Naive thymus-derived CD4-positive, alpha-beta T cell (primary cell): ENCODE data around the gene NAP1L1. TPM values are rescaled to one million over a fixed set of nuclear protein-coding genes. Genes with fewer than 3 reads are reported as not detected.

Experiments
- ATAC-seq: fragments of 150-1000 bp; cut with Tn5 transposase; 2 replicates; pipeline ENCODE4 v1.10.0; 2021; ENCODE audit warnings: mild to moderate bottlenecking, moderate library complexity
- CTCF ChIA-PET: fragments of 350-600 bp; sonication (Branson Sonifier 250); formaldehyde crosslinking; loops from one replicate; lab custom pipeline; 2021; ENCODE audit warnings: antibody characterized with exemption; lab: Charles Lee
- POLR2A ChIA-PET: fragments of 350-600 bp; sonication (Branson Sonifier 250); formaldehyde crosslinking; loops from one replicate; lab custom pipeline; 2021; ENCODE audit warnings: antibody characterized with exemption, inconsistent platforms; lab: Charles Lee
- DNase-seq, 9 donors: peaks; one replicate each; pipeline versions ENCODE4 v3.0.0 to v3.0.0-alpha.2; 2020 to 2022; ENCODE audit warnings: mixed read lengths in 1 of 9
- H3K27ac ChIP-seq: one replicate; pipeline ENCODE4 v1.7.0; 2013; ENCODE audit warnings: mild to moderate bottlenecking, low read depth, low read length, moderate library complexity
- H3K27me3 ChIP-seq, 2 donors: one replicate each; pipeline ENCODE4 v1.7.0; 2013; ENCODE audit warnings: low read length in 2 of 2, mild to moderate bottlenecking in 2 of 2, moderate library complexity in 2 of 2; ENCODE audit not compliant: control insufficient read depth in 2 of 2, insufficient read depth in 2 of 2
- H3K36me3 ChIP-seq, 3 experiments: 1 replicate in 2 of 3; 2 replicates in 1 of 3; pipeline ENCODE4 v1.7.0; 2013; ENCODE audit warnings: low read length in 3 of 3, mild to moderate bottlenecking in 3 of 3, moderate library complexity in 1 of 3; ENCODE audit not compliant: insufficient read depth in 3 of 3, control insufficient read depth in 2 of 3
- H3K4me1 ChIP-seq, 2 donors: one replicate each; pipeline ENCODE4 v1.7.0; 2013; ENCODE audit warnings: low read length in 2 of 2, mild to moderate bottlenecking in 2 of 2, moderate library complexity in 1 of 2; ENCODE audit not compliant: control insufficient read depth in 2 of 2, insufficient read depth in 2 of 2
- H3K4me3 ChIP-seq: 2 replicates; pipeline ENCODE4 v1.7.0; 2013; ENCODE audit warnings: mild to moderate bottlenecking, low read length
- H3K9me3 ChIP-seq, 3 experiments: 1 replicate in 2 of 3; 2 replicates in 1 of 3; pipeline ENCODE4 v1.7.0; 2013; ENCODE audit warnings: low read length in 3 of 3; ENCODE audit not compliant: control insufficient read depth in 2 of 3
- H3K27ac Mint-ChIP-seq, 9 donors: one replicate each; pipeline ENCODE4 v1.8.0; 2020 to 2022; ENCODE audit warnings: mixed read lengths in 9 of 9, mild to moderate bottlenecking in 8 of 9, moderate library complexity in 5 of 9, inconsistent platforms in 2 of 9
- H3K27me3 Mint-ChIP-seq, 5 donors: one replicate each; pipeline ENCODE4 v1.8.0; 2021 to 2022; ENCODE audit warnings: mixed read lengths in 5 of 5, mild to moderate bottlenecking in 1 of 5
- H3K36me3 Mint-ChIP-seq, 5 donors: one replicate each; pipeline ENCODE4 v1.8.0; 2020 to 2022; ENCODE audit warnings: mixed read lengths in 5 of 5, mild to moderate bottlenecking in 3 of 5, inconsistent platforms in 1 of 5
- H3K4me1 Mint-ChIP-seq, 7 donors: one replicate each; pipeline ENCODE4 v1.8.0; 2020 to 2022; ENCODE audit warnings: mixed read lengths in 7 of 7, mild to moderate bottlenecking in 3 of 7, inconsistent platforms in 1 of 7
- H3K4me3 Mint-ChIP-seq, 10 donors: one replicate each; pipeline ENCODE4 v1.8.0; 2020 to 2022; ENCODE audit warnings: mild to moderate bottlenecking in 10 of 10, mixed read lengths in 10 of 10, moderate library complexity in 6 of 10, inconsistent platforms in 2 of 10
- H3K9me3 Mint-ChIP-seq, 11 donors: one replicate each; pipeline ENCODE4 v1.8.0; 2020 to 2022; ENCODE audit warnings: mixed read lengths in 11 of 11, mild to moderate bottlenecking in 4 of 11, inconsistent platforms in 1 of 11, moderate library complexity in 1 of 11
- intact Hi-C, 2 donors: fragments of 100-400 bp; cut with micrococcal nuclease; formaldehyde crosslinking; loops; one replicate each; pipeline ENCODE4 v1.15.1; 2023
- polyA plus RNA-seq, 2 donors: library from polyadenylated mRNA; unstranded; fragments of 300-500 nt; fragmentation: Illumina TruSeq; gene quantifications; one replicate each; pipeline ENCODE4 v1.2.3, GENCODE V29; 2021
- total RNA-seq, 6 experiments: library from RNA in 5 of 6; stranded (reverse) in 5 of 6; gene quantifications; 1 replicate in 5 of 6; 2 replicates in 1 of 6; pipeline ENCODE4 v1.2.3 and lab custom pipeline; 2021 to 2026

NAP1L1 gene
- total and polyA plus RNA-seq, 7 experiments from 2014 or later, result 172 to 862 (median 557) TPM

GRCh38 chr12:76026643-76027063, 57.8 kb downstream of the NAP1L1 start:
- POLR2A ChIA-PET, result no interaction called here
- intact Hi-C loops, result no loop called here

DNA sequence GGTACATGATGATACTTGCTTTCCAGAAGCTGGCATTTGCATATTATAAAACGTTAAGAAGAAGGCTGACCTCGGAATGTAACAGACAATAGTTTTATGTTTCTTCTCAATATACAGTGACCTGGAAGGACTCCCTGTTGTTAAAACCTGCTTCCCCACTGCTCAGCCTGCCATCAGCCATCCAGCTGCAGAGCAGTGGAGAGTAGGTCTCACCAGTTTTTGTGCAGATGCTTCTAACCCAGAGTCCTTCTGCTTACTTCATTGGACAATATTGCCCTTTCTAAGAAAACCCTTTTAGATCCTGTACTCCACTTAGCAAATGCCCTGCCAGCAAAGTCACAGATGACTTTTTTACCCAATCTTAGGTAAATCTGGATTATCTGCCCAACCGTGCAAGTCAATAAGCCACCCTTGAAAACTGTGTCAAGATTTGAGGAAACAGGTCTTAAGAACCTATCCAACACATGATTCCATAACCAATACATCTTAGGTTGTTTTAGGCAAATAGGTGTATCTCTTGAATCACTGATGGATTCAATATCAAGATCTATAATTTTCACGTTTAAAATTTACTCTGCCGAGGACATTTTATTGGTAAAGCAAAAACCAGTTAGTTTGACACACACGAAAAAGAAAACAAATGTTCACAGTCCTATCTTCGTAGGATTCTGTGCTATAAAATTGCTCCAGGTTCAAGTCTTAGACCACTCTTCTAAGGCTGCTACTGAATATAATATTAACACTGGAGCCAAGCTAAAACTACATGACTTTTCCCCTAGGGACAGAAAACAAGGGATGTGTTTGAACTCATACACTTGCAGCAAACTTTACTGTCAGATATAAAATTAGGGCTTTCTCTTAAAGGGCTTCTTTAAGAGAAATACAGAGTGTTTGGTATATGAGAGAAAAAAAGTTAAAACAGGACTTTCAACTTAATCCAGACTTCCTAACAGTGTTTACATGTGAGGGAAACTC, 58.6 kb downstream of the NAP1L1 start:
- Histone ChIP-seq H3K27me3 (no peaks in the 10 kb centered on the region), H3K27ac (no peak overlapping the region), H3K9me3 (no peaks in the 10 kb centered on the region), H3K4me3 (no peak overlapping the region), H3K36me3 (no peaks in the 10 kb centered on the region), H3K4me1 (peaks cover 7 to 11% of the 10 kb centered on the region in 2 donors)
- Mint-ChIP-seq H3K27me3 (peaks cover 0 to 5% (median 0%) of the 10 kb centered on the region in 5 donors), H3K4me1 (peaks cover 0 to 65% (median 20%) of the 10 kb centered on the region in 7 donors), H3K36me3 (peaks cover 0 to 26% (median 0%) of the 10 kb centered on the region in 5 donors), H3K27ac (no peak overlapping the region), H3K9me3 (no peaks in the 10 kb centered on the region), H3K4me3 (no peak overlapping the region)
- CTCF ChIA-PET, result no interaction called here
- ATAC-seq, result no peak
- POLR2A ChIA-PET, result no interaction called here
- DNase-seq, result no peak
- intact Hi-C loops, result no loop called here

More at GRCh38 chr12:76026643-76027063, 57.8 kb downstream of the NAP1L1 start:
- Histone ChIP-seq H3K36me3 (no peaks in the 10 kb centered on the region), H3K4me1 (peaks cover under 1 to 5% of the 10 kb centered on the region in 2 donors), H3K27me3 (no peaks in the 10 kb centered on the region), H3K4me3 (no peak overlapping the region), H3K27ac (no peak overlapping the region), H3K9me3 (no peaks in the 10 kb centered on the region)
- CTCF ChIA-PET, result no interaction called here
- ATAC-seq, result no peak
- Mint-ChIP-seq H3K36me3 (peaks cover 0 to 22% (median 0%) of the 10 kb centered on the region in 5 donors), H3K9me3 (no peaks in the 10 kb centered on the region), H3K4me3 (no peak overlapping the region), H3K27me3 (peaks cover 0 to 5% (median 0%) of the 10 kb centered on the region in 5 donors), H3K4me1 (peaks cover 0 to 59% (median 13%) of the 10 kb centered on the region in 7 donors), H3K27ac (peak overlapping the region in 1 of 9 donors; percentile 70)
- no peak for DNase-seq

DNA sequence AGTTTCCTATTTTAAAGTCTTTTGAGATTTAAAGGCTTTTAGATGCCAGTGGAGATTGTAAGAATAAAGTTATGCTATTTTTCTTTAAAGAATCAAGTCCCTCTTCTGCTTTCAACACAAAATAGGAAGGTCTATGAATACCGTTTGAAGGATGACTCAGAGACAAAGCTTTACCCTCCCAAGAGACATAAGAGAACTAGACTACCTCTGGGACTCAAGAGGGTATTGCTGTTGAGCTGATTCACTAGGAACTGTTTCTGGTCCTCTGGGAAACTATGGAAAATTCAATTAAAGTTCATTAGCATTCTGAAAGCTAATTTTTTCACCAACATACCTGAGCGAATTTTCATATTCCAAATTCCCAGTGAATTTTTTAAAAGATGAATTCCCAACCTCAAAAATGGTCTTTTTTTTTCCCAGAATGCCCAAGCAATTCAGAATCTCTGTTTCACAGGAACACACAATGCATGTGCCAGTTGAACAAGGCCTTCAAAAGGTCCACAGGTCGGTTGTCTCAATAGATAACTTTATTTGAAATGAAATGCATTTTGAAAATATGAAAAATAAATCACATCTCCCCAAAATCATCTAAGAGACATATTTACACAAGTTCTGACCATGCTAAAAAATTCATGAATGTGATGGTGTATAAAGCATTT, 59.4 kb downstream of the NAP1L1 start:
- Mint-ChIP-seq H3K4me1 (peaks cover 5 to 66% (median 20%) of the 10 kb centered on the region in 7 donors), H3K9me3 (no peaks in the 10 kb centered on the region), H3K27ac (no peak overlapping the region), H3K4me3 (no peak overlapping the region), H3K27me3 (no peaks in the 10 kb centered on the region), H3K36me3 (peaks cover 0 to 22% (median 0%) of the 10 kb centered on the region in 5 donors)
- POLR2A ChIA-PET, result no interaction called here
- ATAC-seq, result no peak
- DNase-seq, result no peak
- CTCF ChIA-PET, result no interaction called here
- peaks cover 7 to 11% of the 10 kb centered on the region in 2 donors for H3K4me1 ChIP-seq
- H3K9me3 ChIP-seq, result no peaks in the 10 kb centered on the region
- H3K4me3 ChIP-seq, result no peak overlapping the region
- H3K27ac ChIP-seq, result no peak overlapping the region
- no peaks in the 10 kb centered on the region for H3K36me3 ChIP-seq
- intact Hi-C loops, result loop anchor here in 1 of 2 donors (5.0 kb wide), 1 partner anchor 1488 kb away; the partner anchor contains the start of gene ATXN7L3B
- no peaks in the 10 kb centered on the region for H3K27me3 ChIP-seq

- H3K4me1 Mint-ChIP-seq, result peaks cover 6 to 71% (median 21%) of the 10 kb centered on the region in 7 donors
- H3K27ac Mint-ChIP-seq, result peak overlapping the region in 1 of 9 donors; percentile 15
- H3K36me3 Mint-ChIP-seq, result peaks cover 0 to 18% (median 0%) of the 10 kb centered on the region in 5 donors
- ATAC-seq, result no peak
- H3K36me3 ChIP-seq, result no peaks in the 10 kb centered on the region
- no peak overlapping the region for H3K4me3 ChIP-seq
- H3K4me3 Mint-ChIP-seq, result no peak overlapping the region
- DNase-seq, result no peak
- H3K9me3 ChIP-seq, result no peaks in the 10 kb centered on the region
- peaks cover 15 to 16% of the 10 kb centered on the region in 2 donors for H3K4me1 ChIP-seq
- H3K9me3 Mint-ChIP-seq, result no peaks in the 10 kb centered on the region
- ChIA-PET CTCF (interaction anchor here (0.5 to 0.6 kb wide), 2 partner anchors 87 to 227 kb away, joined by 3 to 4 read pairs; no protein-coding TSS in a partner anchor), POLR2A (interaction anchor here (0.7 kb wide), 1 partner anchor 18 kb away, joined by 3 read pairs; no protein-coding TSS in a partner anchor)
- no peaks in the 10 kb centered on the region for H3K27me3 ChIP-seq
- H3K27me3 Mint-ChIP-seq, result no peaks in the 10 kb centered on the region
- intact Hi-C loops, result loop anchor here in 1 of 2 donors (5.0 kb wide), 1 partner anchor 1487 kb away; the partner anchor contains the start of gene ATXN7L3B
- H3K27ac ChIP-seq, result no peak overlapping the region
Measured at GRCh38 chr12:76024102-76024781, 60.2 kb downstream of the NAP1L1 start.

DNA sequence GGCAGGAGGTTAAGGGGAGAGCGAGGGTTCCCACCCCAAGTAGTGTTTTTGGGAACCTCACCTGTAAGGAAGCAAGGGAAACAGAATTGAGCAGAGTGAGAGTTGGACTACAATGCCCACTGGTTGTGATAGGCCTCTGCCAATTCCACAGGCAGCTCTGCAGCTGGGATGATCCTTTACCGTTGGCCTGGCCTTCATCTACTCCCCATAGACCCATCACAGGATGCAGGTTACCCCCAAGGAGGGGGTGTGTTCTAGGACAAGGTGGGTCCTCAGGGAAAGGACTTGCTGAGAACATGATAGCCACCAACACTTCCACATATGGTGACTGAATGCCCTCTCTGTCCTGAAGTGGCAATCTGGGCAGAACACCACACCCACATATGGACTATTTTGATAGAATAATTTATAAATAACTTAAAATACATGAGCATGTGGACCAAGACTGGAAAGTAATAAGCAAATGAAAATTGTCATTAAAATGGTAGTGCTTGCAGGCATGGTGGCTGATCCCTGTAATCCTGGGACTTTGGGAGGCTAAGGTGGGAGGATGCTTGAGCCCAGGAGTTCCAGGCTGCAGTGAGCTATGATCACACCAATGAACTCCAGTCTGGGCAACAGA, 61.3 kb downstream of the NAP1L1 start:
- Mint-ChIP-seq H3K27ac (peak overlapping the region in 2 of 9 donors; percentile 3 to 54), H3K27me3 (no peaks in the 10 kb centered on the region), H3K4me1 (peaks cover 6 to 67% (median 21%) of the 10 kb centered on the region in 7 donors), H3K36me3 (peaks cover 0 to 10% (median 0%) of the 10 kb centered on the region in 5 donors), H3K9me3 (no peaks in the 10 kb centered on the region), H3K4me3 (no peak overlapping the region)
- Histone ChIP-seq H3K4me3 (no peak overlapping the region), H3K27me3 (no peaks in the 10 kb centered on the region), H3K27ac (no peak overlapping the region), H3K9me3 (no peaks in the 10 kb centered on the region), H3K4me1 (peaks cover 15 to 17% of the 10 kb centered on the region in 2 donors), H3K36me3 (no peaks in the 10 kb centered on the region)
- ChIA-PET CTCF (no interaction called here), POLR2A (interaction anchor here (0.7 kb wide), 1 partner anchor 17 kb away, joined by 3 read pairs; no protein-coding TSS in a partner anchor)
- DNase-seq (no peak), ATAC-seq (no peak)
- intact Hi-C loops, result loop anchor here in 1 of 2 donors (5.0 kb wide), 1 partner anchor 1486 kb away; the partner anchor contains the start of gene ATXN7L3B
